Measurements from ENCODE around the gene EPS8L2. TPM values are rescaled to one million over a fixed set of nuclear protein-coding genes. Genes with fewer than 3 reads are reported as not detected.

Gene EPS8L2
- total RNA-seq, 1 donor from 2014 or later: 76.7 TPM

DNA sequence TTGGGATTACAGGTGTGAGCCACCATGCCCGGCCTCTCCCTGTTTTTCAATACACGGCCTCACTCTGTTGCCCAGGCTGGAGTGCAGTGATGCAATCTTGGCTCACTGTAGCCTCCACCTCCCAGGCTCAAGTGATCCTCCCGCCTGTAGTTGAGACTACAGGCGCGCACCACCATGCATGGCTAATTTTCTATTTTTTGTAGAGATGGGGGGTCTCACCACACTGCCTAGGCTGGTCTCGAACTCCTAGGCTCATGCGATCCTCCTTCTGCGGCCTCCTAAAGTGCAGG, 59.7 kb downstream of the EPS8L2 start:
- intact Hi-C loops (cut with DNase I): no loop called here
- DNase-seq (ENCODE audit: low spot score in 2 of 2): no peak
- Histone ChIP-seq H3K27me3 (no peaks in the 10 kb centered on the region), H3K27ac (no peak overlapping the region), H3K9me3 (no peaks in the 10 kb centered on the region), H3K4me3 (no peak overlapping the region), H3K36me3 (peaks cover 61 to 75% of the 10 kb centered on the region in 2 donors), H3K4me1 (no peaks in the 10 kb centered on the region)
- no peak for TF ChIP-seq CTCF (IDR thresholded peaks at IDR 0.05)

DNA sequence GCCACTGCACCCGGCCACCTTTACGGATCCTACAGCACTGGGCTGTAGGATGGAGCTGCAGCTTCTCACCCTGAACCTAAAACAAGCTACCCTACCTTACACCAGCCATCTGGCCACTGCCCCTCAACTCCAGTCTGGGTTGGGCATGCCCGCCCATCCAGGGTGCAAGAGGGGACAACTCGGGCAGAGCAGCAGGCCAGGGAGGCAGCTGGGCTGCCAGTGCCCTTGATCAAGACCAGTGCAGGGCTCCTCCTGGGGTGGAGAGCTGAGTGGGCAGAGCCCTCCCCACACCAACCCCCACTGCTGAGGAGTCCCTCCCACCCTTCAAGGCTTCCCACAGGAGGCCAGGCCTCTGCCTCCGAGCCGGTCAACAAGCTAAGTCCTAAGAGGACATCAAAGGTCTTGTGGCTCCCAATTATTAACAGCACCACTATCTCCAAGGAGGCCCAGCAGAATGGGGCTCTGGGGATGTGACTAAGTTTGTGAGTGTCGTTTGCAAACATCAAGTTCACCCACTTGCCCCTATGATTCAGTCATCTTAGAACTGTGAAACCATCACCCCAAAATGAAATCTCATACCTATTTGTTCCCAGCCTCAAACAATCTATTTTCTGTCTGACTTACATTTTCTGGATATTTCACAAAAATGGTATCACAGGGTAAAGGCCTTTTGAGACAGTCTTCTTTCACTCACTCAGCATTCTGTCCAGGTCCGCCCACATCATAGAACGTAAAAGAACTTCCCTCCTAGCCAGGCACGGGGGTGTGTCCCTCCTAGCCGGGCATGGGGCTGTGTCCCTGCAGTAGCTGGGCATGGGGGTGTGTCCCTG, 60.3 kb downstream of the EPS8L2 start:
- intact Hi-C loops (cut with DNase I): no loop called here
- peaks cover 61 to 77% of the 10 kb centered on the region in 2 donors for H3K36me3 ChIP-seq
- no peak for TF ChIP-seq CTCF (IDR thresholded peaks at IDR 0.05)

DNA sequence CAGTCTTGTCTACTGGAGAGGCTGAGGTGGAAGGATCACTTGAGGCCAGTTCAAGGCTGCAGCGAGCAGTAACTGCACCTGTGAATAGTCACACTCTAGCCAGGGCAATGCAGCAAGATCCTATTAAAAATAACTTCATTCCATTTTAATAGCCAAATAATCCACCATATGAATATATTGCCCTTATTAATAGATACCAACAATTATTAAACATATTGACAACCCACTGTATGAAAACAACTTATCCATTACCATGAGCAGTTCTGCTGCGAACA, 60.8 kb downstream of the EPS8L2 start:
- H3K4me1 ChIP-seq: no peaks in the 10 kb centered on the region
- TF ChIP-seq CTCF (IDR thresholded peaks at IDR 0.05): no peak
- H3K4me3 ChIP-seq: no peak overlapping the region
- H3K9me3 ChIP-seq: no peaks in the 10 kb centered on the region
- H3K36me3 ChIP-seq: peaks cover 60 to 77% of the 10 kb centered on the region in 2 donors
- H3K27ac ChIP-seq: no peak overlapping the region
- intact Hi-C loops (cut with DNase I): no loop called here
- DNase-seq (ENCODE audit: low spot score in 2 of 2): no peak
- H3K27me3 ChIP-seq: no peaks in the 10 kb centered on the region

More for the DNA sequence above, 60.3 kb downstream of the EPS8L2 start:
- H3K4me3 ChIP-seq: no peak overlapping the region
- no peak overlapping the region for H3K27ac ChIP-seq
- no peaks in the 10 kb centered on the region for H3K9me3 ChIP-seq
- no peak for DNase-seq (ENCODE audit: low spot score in 2 of 2)
- no peaks in the 10 kb centered on the region for H3K4me1 ChIP-seq
- H3K27me3 ChIP-seq: no peaks in the 10 kb centered on the region

GRCh38 chr11:767238-767637, 61.2 kb downstream of the EPS8L2 start:
- H3K36me3 ChIP-seq: peaks cover 58 to 77% of the 10 kb centered on the region in 2 donors
- no peak overlapping the region for H3K4me3 ChIP-seq
- no peak for TF ChIP-seq CTCF (IDR thresholded peaks at IDR 0.05)
- no peaks in the 10 kb centered on the region for H3K4me1 ChIP-seq
- intact Hi-C loops (cut with DNase I): no loop called here
- DNase-seq (ENCODE audit: low spot score in 2 of 2): no peak
- no peaks in the 10 kb centered on the region for H3K9me3 ChIP-seq
- H3K27ac ChIP-seq: no peak overlapping the region
- H3K27me3 ChIP-seq: no peaks in the 10 kb centered on the region

GRCh38 chr11:769887-770641, 64.0 kb downstream of the EPS8L2 start:
- Histone ChIP-seq H3K4me1 (no peaks in the 10 kb centered on the region), H3K4me3 (no peak overlapping the region), H3K27ac (no peak overlapping the region), H3K9me3 (no peaks in the 10 kb centered on the region), H3K36me3 (peaks cover 33 to 61% of the 10 kb centered on the region in 2 donors), H3K27me3 (no peaks in the 10 kb centered on the region)
- no peak for DNase-seq (ENCODE audit: low spot score in 2 of 2)
- intact Hi-C loops (cut with DNase I): no loop called here
- TF ChIP-seq CTCF (IDR thresholded peaks at IDR 0.05): no peak

All from ascending aorta (tissue), 2 donors.